Spleen (tissue), 7 donors: ENCODE results near the gene RELCH.

Experiments used
- CTCF ChIP-seq, 11 experiments: fragments of 200-600 bp in 7 of 11; fragments of 450-650 bp in 4 of 11; sonication (generic) in 4 of 11; IDR thresholded peaks in 8 of 11; conservative IDR thresholded peaks in 3 of 11; 1 replicate in 7 of 11; 2 replicates in 4 of 11; pipeline versions ENCODE4 v1.4.0 to v1.8.0; 2016 to 2021; ENCODE audit warnings: antibody characterized with exemption in 11 of 11, inconsistent platforms in 4 of 11, mild to moderate bottlenecking in 1 of 11
- POLR2AphosphoS5 ChIP-seq, 3 donors: sonication (generic); formaldehyde crosslinking; IDR thresholded peaks; one replicate each; pipeline ENCODE4 v1.5.1; 2017; ENCODE audit warnings: antibody characterized with exemption in 3 of 3
- donor health status: DM: no; HTN: no; CAD: no; lungs with moderate emphysema.
- donor health status: DM: no; HTN: no; CAD: no.
- donor health status: DM: no; HTN: no; CAD: no.

GRCh38 chr18:62341473-62341872 is 154.4 kb downstream of the RELCH start:
- TF ChIP-seq CTCF (IDR thresholded peaks at IDR 0.05 in 8 of 11, conservative IDR thresholded peaks at IDR 0.05 in 3 of 11) (no peak), POLR2AphosphoS5 (IDR thresholded peaks at IDR 0.05) (no peak)
